ENCODE measurements around the gene GALNT2.
A peak's percentile ranks its signal among the peaks of the same experiment; 100 is the strongest.

The GALNT2 gene

DNA sequence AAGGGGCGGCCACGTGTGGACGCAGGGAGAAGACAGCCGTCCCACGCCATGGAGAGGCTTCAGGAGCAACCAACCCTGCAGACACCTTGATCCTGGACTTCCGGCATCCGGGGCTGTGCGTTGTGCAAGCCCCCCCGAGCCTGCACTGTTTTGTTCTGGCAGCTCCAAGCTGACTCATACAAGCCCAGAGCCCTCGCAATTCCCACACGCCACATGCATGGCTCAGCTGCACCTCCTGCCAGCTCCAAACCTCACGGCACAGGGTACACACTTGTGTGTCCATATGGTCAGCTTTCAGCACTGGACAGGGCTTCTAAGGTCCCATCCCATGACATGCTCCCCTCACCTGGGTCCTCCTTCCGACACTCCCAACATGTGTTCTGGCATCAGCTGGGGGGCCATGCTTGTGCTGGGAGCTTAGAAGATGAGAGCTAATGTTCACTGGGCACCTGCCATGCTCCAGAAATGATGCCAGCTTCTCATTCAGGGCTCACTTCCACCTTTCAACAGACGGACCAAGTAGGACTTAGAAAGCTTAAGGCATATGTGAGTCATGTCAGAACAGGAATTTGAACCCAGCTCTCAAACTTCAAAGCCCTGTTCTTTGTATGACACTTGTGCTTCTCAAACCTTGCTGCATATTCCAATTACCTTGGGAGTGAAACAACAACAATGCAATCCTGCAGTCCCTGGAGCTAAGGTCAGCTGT, 221.8 kb downstream of the GALNT2 start:
- no peak for DNase-seq (ENCODE audit: low read depth in 1 of 2, low spot score in 1 of 2)

DNA sequence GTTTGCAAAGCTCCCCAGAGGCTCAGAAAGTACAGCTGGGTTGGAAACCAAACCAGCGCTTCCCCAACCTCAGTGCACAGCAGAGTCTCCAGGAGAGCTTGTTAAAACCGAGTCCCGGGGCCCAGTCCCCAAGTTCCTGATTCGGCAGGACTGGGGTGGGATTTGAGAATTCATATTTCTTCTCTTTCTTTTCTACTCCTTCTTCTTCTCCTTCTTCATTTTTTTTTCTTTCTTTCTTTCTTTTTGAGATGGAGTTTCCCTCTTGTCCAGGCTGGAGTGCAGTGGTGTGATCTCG, 222.3 kb downstream of the GALNT2 start:
- no peak for DNase-seq (ENCODE audit: low read depth in 1 of 2, low spot score in 1 of 2)

DNA sequence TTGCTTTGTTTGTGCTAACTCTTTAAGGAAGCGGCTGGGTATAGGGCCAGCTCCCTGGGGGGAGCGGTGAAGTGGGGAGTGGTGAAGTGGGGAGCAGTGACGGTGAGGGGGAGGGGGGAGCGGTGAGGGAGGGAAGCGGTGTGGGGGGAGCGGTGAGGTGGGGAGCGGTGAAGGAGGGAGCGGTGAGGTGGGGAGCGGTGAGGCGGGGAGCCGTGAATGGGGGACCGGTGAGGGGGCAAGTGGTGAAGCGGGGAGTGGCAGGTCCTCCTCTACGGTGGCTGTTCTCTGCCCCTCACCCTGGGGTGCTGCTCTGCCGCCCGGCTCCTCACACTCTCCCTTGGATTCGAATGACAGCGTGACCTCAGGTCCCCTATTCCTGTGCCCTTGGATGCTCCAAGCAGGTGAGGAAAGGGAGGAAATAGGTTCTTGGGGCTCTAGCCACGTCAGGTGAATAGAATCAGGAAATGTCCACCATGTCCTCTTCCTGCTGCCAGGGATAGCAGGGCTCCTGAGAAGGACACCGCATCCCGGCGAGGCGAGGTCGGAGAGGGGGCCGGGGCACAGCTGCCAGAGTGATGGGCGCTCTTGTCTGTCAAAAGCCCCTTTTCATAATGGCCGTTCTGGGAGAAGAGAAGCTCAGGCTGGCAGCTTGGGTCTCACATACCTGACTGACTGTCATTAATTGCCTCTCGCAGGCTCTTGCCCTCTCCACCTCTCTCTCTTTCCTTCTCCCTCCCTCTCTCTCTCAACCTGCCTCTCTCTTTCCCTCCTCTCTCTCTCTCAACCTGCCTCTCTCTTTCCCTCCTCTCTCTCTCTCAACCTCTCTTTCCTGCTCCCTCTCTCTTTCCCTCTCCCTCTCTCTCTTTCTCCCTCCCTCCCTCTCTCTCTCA, 224.9 kb downstream of the GALNT2 start:
- no peak for DNase-seq (ENCODE audit: low read depth in 1 of 2, low spot score in 1 of 2)

DNA sequence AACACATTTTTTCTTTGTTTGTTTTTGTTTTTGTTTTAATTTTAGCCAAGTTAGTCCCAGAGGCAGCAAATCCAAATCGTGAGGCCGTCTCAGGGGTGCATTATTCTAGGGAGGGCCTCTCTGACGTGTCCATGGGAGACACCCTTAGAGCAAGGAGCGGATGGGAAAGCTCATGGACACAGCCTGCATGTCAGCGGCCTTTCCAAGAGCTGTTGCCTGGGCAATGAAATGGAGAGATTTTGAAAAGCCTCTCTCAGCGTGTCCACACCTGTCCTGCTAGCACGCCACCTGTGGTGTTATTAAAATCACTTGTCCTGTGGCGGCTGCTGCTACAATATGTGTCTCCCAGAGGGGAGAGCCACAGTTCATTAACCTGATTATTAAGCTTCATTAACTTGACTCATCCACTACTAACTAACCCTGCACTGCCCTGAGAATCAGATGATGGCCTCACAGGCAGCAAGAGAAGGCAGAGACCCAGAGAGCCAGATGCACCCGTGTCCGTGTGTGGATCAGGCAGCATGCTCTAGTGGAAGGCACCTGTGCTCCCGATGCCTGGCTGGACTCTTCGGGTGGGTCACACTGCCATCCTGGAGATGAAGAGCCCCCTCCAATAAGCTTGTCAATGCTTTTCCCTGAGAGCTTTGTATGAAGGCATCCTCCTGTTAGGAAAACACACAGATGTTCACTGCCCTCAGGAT, 225.8 kb downstream of the GALNT2 start:
- no peak for DNase-seq (ENCODE audit: low read depth in 1 of 2, low spot score in 1 of 2)

DNA sequence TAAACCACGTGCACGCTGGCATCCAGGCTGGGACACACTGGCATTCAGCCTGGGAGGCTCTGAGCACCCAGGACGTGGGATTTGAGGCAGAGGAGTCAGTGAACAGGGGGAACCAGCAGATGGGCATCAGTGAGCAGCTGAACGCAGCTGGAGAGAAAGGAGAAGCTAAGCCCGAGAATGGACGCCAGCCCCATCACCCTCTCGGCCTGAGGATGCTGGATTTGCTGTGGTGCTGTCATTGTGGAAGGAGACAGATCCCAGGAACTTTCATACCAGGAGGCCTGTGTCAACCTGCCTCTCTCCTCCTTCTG, 226.3 kb downstream of the GALNT2 start:
- DNase-seq (ENCODE audit: low read depth in 1 of 2, low spot score in 1 of 2) = no peak

DNA sequence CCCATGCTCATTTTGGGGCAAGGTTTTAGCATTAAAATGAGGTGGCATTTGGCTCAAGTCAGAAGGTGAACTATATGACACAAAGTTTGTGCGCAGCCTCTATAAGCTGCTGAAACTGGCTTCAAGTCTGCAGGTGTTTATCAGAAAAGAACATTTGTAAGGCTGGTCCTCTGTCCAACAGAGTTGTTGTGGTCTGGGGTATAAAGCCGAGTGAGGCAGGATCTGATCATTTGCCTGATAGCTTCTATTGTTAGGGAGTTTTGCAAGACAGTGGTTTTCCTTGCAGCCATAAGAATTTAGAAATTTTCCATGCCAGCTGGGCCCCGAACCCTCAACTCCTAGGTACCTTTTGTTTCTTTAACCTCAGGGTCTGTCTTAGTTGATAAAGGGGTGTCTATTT, 228.3 kb downstream of the GALNT2 start:
- no peak for DNase-seq (ENCODE audit: low read depth in 1 of 2, low spot score in 1 of 2)

DNA sequence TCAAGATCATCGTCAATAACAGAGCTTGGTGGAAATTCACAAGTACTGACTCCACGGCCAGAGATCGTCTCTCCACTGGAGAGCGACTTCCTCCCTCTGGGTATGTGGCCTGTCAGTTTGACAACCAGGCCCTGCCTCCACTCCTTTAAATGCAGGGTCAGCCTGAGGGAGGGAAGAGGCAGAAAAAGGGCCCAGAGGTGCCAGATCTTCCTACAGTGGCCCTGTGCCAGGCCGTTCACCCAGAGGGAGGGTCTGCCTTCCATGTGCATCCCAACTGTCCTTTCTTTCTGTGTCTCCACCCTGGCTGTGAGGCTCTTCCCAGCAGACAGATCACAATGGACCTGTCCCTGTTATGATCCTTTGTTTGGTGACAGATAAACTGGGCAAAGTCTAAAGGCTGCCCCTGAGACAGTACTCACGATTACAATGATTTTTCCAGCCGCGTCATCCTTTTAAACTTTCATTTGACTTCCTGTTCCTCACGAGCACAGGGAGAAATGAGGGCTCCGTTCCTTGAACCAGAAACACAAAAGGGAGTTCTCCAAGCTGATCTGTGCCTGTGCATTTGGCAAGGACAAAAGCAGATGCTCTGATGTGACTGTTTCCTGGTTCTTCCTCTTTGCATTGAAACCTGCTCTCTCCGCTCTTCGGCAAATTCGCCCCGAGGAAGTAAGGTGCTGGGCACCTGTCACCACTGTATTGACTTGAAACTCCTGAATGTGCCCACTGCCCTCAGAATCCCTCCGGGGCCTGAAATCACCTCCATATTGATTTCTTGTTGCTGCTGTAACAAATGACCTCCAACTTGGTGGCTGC, 232.4 kb downstream of the GALNT2 start:
- no peak for DNase-seq (ENCODE audit: low read depth in 1 of 2, low spot score in 1 of 2)

DNA sequence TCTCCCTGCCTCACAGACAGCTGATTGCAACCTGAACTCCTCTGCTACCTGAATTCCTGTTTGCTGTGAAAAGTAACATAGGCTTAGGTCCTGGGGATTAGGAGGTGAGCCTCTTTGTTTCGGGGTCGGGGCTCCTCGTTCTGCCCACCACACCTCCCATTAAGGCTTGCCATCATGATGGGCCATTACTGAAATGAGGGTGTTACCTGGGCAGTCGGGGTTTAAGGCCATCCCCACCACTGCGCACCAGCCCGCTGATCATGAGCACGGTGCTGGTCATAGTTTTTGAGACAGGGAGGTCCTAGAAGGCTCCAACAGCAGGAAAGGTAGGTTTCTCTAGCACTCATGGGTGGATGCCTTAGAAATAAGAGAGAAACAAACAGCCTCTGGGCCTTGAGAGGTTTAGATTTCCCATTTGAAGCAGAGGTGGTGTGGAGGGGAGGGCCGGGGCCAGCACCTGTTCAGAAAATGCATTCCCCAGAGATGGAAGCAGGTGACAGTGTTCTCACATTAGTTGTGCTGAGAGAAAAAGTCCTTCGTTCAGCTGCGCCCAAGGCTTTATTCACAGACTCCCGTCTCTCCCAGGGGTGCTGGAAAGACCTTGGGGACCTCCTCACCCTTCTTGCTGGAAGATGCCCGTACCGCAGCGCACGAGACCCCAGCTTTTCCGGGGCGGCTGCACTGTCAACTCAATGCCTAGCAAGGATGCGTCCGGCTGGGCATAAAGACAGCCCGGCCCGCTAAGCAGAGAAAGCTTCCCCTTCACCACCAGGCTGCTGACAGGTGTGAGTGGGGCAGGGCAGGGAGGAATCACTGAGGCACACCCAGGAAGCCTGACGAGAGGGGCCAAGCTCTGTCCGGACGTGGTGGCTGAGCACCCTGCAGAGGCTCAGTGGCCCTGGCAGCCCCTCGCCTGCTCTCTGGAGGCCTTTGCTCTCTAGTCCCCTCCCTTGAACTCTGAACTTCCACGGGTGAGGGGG, 233.6 kb downstream of the GALNT2 start:
- no peak for DNase-seq (ENCODE audit: low read depth in 1 of 2, low spot score in 1 of 2)

DNA sequence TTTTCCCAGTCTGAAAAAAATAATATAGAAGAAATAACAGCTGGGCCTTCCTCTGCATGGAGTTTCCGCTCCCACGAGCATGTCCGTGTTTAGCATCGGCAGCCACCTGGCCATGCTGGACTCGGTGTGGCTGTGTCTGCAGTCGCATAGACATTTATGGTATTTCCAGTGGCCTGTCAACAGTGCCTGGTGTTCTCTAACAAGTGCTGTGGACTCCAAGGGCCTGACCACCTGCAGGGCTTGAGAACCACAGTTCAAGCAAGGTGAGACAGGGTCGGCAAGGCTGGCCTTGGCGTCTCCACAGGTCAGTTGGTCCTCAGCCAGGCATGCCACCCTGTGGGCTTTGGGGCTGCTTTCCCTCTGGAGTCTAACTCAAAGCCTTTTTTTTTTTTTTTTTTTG, 234.3 kb downstream of the GALNT2 start:
- DNase-seq (ENCODE audit: low read depth in 1 of 2, low spot score in 1 of 2) = no peak

DNA sequence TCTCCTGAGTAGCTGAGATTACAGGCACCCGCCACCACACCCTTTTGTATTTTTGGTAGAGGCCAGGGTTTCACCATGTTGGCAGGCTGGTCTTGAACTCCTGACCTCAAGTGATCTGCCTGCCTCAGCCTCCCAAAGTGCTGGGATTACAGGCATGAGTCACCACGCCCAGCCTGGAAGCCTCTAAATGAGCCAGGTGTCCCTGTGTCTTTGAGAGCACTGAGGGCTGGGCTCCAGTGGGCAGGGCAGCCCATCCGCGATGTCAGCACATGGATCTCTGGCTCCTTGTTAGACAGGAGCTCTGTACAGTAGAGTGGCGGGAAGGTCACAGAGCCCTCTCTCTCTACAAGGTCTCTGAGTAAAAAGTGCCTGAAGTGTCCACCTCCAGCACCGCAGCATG, 234.8 kb downstream of the GALNT2 start:
- DNase-seq (ENCODE audit: low read depth in 1 of 2, low spot score in 1 of 2) = no peak

DNA sequence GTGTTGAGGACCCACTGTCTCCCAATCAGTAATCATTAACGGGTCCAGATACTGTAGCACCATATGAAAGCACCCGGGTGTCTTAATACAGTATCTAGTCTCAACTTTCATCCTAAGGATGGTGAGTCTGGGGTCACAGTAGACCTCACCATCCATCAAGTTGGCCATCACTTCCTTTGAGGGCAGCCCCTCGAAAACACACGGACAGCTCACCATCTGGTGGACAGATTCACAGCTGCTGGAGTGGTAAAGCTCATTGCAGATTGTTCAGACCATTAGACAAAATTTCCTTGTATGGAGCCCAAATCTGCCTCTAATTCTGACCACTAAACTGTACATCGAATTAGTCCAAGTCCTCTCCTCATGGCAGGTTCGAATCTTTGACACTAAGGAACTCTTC, 236.0 kb downstream of the GALNT2 start:
- no peak for DNase-seq (ENCODE audit: low read depth in 1 of 2, low spot score in 1 of 2)

DNA sequence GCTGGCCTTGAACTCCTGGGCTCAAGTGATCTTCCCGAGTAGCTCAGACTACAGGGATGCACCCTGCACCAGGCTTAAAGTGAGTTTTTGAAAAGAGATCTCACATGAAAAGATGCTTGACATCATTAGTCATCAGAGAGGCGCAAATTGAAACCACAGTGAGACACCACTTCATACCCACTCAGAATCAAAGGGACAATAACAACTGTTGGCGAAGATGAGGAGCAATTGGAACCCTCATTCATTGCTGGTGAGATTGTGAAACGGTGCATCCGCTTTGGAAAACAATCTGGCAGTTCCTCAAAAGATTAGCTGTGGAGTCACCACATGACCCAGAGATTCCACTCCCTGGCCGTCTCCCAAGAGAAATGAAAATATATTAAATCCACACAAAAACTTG, 236.8 kb downstream of the GALNT2 start:
- DNase-seq (ENCODE audit: low read depth in 1 of 2, low spot score in 1 of 2) = no peak

DNA sequence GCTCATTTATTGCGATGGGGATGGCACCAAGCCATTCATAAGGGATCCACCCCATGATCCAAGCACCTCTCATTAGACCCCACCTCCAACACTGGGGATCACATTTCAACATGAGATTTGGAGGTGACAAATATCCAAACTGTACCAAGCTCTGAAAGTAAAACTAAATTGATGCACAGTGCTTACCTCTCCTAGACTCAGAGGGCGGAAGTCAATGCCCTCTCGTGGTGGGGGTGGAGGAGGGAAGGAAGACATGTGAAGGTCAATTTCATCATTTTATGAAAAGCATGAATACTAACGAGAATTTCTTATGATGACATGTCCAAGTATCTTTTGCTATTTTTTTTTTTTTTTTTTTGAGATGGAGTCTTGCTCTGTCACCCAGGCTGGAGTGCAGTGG, 239.1 kb downstream of the GALNT2 start:
- no peak for DNase-seq (ENCODE audit: low read depth in 1 of 2, low spot score in 1 of 2)

DNA sequence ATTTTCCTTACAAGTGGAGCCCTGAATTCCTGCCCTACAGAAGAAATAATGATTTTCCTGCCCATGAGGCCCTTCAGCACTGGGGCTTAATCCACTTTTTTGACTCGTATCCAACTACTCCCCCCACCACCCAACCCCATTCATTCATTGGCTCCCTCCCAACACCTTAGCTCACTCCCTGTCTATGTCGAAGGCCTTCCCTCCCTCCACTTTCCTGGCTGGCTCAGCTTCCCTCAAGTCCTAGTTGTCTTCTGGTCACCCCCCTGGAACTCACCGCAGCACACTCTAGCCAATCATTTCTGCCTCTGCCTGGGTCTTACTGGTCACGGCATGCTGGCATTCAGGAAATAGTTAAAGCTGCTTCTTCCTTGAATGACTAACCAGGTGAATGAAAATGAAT, 240.2 kb downstream of the GALNT2 start:
- DNase-seq (ENCODE audit: low read depth in 1 of 2, low spot score in 1 of 2) = no peak

DNA sequence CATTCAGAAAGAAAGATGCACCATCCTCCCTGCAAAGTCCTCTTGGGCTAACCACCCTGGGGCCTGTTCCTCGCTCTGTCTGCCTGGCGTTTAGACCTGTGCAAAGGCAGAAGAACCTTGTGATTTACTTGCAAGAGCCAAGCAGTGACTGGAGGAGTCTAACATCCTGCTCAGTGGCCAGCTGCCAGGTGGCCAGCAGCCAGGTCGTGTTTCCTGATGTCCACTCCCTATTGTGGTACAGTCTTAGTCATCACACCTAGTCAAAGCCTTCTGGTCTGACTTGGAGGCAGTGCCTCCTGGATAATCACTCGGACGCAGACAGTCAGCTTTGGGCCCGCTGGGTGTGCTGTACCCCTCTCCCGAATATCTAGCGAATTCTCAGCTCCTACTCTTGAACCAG, 241.0 kb downstream of the GALNT2 start:
- no peak for DNase-seq (ENCODE audit: low read depth in 1 of 2, low spot score in 1 of 2)

DNA sequence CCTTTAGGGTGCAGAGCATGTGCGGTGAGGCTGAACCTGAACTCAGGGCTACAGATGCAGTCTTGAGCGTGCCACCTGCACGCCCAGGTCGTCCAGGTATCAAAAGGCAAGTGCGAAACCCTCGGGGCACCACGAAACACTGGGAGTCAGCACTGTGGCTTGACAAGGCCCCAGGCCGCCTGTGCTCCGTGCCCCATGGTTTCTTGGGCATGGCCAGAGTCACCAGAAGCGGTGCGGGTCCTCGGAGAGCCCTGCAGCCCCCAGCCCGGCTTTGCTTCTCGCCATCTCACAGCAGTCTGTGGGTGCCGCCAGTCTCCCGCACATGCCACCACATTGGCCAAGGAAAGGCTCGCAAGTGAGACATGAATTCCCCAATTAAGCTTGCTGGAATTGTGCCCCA, 241.8 kb downstream of the GALNT2 start:
- DNase-seq (ENCODE audit: low read depth in 1 of 2, low spot score in 1 of 2) = no peak

DNA sequence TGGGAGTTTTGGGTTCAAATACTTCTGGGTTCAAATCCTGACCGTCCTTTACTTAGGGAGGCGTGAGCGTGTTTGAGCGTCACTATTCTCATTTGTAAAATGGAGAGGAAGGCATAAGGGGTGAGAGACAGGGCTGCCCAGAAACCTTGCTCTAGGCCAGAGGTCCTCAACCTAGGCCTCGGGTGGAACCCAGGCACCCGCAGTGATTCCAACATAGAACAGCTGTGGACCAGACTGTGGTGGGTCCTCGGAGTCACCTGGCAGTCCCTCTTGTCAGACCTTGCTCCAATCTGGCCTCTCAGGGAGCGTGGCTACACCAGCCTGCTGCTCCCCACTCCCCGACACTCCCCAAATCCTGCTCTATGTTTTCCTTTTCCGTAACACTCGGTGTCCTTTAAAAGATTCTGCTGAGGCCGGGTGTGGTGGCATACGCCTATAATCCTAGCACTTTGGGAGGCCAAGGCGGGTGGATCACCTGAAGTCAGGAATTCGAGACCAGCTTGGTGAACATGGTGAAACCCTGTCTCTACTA, 242.7 kb downstream of the GALNT2 start:
- no peak for DNase-seq (ENCODE audit: low read depth in 1 of 2, low spot score in 1 of 2)

DNA sequence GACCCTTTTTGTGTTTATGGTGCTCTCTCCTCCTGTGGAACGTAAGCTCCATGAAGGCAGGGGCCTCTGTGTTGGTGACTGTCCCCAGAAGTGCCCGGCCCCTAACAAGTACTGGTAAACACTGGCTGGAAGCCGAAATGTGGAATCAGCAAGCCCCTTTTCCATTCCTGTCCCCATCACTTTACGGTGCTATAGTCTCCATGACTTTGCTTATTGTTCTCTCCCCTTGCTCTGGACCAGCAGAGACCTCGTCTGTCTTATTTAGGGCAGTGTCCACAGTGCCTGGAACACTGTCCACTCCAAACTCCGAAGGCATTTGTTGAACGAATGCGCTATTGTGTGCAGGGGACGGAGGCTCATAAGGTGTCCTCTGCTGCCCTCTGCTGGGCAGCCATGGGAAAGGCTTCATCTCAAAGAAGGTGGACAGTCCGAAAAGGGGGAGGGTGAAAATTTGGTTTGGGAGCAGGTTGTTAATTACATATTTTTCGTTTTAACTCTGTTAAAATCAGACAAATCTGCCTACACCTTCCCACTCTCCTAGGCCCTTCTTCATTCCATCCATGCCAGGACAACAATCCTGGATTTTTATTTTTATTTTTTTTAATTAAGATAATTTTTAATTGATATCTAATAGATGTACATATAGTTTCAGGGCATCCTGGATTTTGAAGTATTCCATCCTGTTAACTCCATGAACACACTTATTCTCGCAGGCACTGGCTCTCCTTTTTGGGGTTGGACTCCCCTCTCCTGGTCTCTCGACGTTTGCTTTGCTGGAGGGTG, 243.5 kb downstream of the GALNT2 start:
- DNase-seq (ENCODE audit: low read depth in 1 of 2, low spot score in 1 of 2) = peak; percentile 33 to 38

DNA sequence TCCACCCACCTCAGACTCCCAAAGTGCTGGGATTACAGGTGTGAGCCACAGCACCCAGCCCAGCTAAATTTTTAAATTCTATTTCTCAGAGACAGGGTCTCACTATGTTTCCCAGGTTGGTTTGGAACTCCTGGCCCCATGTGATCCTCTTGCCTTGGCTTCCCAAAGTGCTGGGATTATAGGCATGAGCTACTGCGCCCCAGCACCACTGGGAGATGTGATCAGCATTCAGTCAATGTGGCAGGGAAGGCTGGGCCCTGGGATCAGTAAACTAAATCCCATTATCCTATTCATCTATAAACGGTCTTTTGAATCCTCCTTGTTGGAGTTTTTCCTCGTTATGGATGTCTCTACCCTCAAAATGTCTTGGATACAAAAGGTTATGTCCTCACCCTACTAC, 245.6 kb downstream of the GALNT2 start:
- no peak for DNase-seq (ENCODE audit: low read depth in 1 of 2, low spot score in 1 of 2)
